ENCODE measurements around the gene CADPS2. TPM values are rescaled to one million over a fixed set of nuclear protein-coding genes. Genes with fewer than 3 reads are reported as not detected.

CADPS2 gene
- total RNA-seq, 1 donor from 2014 or later = 27.8 TPM

DNA sequence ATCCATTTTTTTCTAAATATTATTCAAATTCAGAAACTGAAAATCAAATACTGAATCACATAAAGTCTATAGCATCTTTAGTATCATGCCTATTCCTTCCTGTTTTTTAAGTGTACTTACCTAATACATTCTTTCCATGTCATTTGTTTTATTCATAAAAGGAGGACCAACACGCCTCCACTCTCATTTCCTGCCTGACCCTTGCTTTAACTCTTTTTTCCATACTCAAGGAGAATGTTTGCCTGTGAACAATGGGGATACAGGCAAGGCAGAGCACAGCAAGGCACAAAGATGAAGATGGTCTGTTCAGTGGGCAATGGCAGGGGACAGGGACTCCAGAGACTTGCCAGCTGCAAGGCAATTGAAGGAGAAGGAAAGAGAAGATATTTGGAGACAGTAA, 460.5 kb downstream of the CADPS2 start:
- Mint-ChIP-seq H3K27me3 (ENCODE audit: unreplicated experiment) (no peaks in the 10 kb centered on the region), H3K4me1 (ENCODE audit: unreplicated experiment) (peaks cover 3% of the 10 kb centered on the region), H3K27ac (ENCODE audit: unreplicated experiment) (no peak overlapping the region), H3K9me3 (ENCODE audit: unreplicated experiment) (no peaks in the 10 kb centered on the region), H3K36me3 (ENCODE audit: low read depth, unreplicated experiment) (no peaks in the 10 kb centered on the region), H3K4me3 (ENCODE audit: unreplicated experiment) (no peak overlapping the region)
- DNase-seq (ENCODE audit: low spot score) = no peak
- TF ChIP-seq, protein P1, sequence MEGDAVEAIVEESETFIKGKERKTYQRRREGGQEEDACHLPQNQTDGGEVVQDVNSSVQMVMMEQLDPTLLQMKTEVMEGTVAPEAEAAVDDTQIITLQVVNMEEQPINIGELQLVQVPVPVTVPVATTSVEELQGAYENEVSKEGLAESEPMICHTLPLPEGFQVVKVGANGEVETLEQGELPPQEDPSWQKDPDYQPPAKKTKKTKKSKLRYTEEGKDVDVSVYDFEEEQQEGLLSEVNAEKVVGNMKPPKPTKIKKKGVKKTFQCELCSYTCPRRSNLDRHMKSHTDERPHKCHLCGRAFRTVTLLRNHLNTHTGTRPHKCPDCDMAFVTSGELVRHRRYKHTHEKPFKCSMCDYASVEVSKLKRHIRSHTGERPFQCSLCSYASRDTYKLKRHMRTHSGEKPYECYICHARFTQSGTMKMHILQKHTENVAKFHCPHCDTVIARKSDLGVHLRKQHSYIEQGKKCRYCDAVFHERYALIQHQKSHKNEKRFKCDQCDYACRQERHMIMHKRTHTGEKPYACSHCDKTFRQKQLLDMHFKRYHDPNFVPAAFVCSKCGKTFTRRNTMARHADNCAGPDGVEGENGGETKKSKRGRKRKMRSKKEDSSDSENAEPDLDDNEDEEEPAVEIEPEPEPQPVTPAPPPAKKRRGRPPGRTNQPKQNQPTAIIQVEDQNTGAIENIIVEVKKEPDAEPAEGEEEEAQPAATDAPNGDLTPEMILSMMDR (IDR thresholded peaks at IDR 0.05; ENCODE audit: unreplicated experiment) = no peak

DNA sequence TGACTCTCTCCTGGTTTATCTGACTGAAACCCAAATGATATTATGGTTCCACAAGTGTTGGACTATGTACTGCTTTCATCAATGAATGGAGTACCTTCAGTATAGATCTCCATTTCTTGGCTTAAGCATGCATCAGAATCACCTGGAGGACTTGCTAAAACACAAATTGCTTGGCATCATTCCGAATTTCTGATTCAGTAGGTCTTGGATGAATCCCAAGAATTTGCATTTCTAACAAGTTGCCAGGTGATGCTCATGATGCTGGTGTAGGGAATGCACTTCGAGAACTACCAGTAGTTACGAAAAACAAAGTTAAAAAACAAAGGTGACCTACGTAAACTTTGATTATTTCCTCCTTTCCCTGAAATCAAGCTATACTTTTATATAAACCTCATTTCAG, 462.7 kb downstream of the CADPS2 start:
- Mint-ChIP-seq H3K27ac (ENCODE audit: unreplicated experiment) (no peak overlapping the region), H3K9me3 (ENCODE audit: unreplicated experiment) (no peaks in the 10 kb centered on the region), H3K36me3 (ENCODE audit: low read depth, unreplicated experiment) (no peaks in the 10 kb centered on the region), H3K4me3 (ENCODE audit: unreplicated experiment) (no peak overlapping the region), H3K27me3 (ENCODE audit: unreplicated experiment) (no peaks in the 10 kb centered on the region), H3K4me1 (ENCODE audit: unreplicated experiment) (no peaks in the 10 kb centered on the region)
- TF ChIP-seq, protein P1 (IDR thresholded peaks at IDR 0.05; ENCODE audit: unreplicated experiment) = no peak
- DNase-seq (ENCODE audit: low spot score) = no peak

DNA sequence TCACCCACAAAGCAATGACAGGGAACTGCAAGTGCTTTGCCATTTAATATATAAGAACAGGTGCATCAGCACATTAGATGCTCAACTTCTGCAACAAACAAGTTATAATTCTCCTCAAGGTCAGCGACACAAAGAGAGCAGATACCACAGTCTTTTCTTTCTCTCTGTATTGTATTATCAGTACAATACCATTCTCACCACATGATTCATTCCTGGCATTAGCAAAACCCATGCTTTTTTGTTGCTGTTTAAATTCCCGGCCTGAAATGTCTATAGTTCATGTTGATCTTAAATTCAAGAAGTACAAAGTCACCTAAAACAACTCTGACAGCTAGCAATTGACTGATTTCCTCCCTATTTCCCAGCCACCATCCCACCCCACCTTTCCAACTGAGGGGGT, 469.9 kb downstream of the CADPS2 start:
- Mint-ChIP-seq H3K27me3 (ENCODE audit: unreplicated experiment) (peaks cover 1% of the 10 kb centered on the region), H3K9me3 (ENCODE audit: unreplicated experiment) (no peaks in the 10 kb centered on the region), H3K27ac (ENCODE audit: unreplicated experiment) (no peak overlapping the region), H3K36me3 (ENCODE audit: low read depth, unreplicated experiment) (no peaks in the 10 kb centered on the region), H3K4me3 (ENCODE audit: unreplicated experiment) (no peak overlapping the region), H3K4me1 (ENCODE audit: unreplicated experiment) (no peaks in the 10 kb centered on the region)
- no peak for DNase-seq (ENCODE audit: low spot score)
- TF ChIP-seq, protein P1 (IDR thresholded peaks at IDR 0.05; ENCODE audit: unreplicated experiment) = no peak

DNA sequence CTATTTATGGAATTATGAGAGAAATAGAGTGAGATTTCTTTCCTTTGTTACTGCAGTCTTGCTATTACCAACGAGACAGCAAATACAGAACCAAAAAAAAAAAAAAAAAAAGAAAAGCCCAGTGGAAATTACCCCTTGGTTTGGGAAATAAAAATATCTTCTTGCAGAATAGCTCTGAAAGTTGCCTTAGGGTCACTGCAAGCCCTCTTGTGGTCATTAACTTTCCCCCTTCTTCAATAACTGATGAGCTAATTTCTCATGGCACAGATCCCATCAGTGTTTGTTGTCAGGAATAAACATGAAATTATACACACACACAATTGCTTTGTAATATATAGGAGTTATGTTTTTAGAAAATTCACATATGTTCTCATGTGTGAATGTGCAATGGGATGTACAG, 470.8 kb downstream of the CADPS2 start:
- TF ChIP-seq, protein P1 (IDR thresholded peaks at IDR 0.05; ENCODE audit: unreplicated experiment) = no peak
- no peak overlapping the region for H3K4me3 Mint-ChIP-seq (ENCODE audit: unreplicated experiment)
- peaks cover 1% of the 10 kb centered on the region for H3K27me3 Mint-ChIP-seq (ENCODE audit: unreplicated experiment)
- H3K36me3 Mint-ChIP-seq (ENCODE audit: low read depth, unreplicated experiment) = no peaks in the 10 kb centered on the region
- no peak for DNase-seq (ENCODE audit: low spot score)
- H3K9me3 Mint-ChIP-seq (ENCODE audit: unreplicated experiment) = no peaks in the 10 kb centered on the region
- no peaks in the 10 kb centered on the region for H3K4me1 Mint-ChIP-seq (ENCODE audit: unreplicated experiment)
- H3K27ac Mint-ChIP-seq (ENCODE audit: unreplicated experiment) = no peak overlapping the region

DNA sequence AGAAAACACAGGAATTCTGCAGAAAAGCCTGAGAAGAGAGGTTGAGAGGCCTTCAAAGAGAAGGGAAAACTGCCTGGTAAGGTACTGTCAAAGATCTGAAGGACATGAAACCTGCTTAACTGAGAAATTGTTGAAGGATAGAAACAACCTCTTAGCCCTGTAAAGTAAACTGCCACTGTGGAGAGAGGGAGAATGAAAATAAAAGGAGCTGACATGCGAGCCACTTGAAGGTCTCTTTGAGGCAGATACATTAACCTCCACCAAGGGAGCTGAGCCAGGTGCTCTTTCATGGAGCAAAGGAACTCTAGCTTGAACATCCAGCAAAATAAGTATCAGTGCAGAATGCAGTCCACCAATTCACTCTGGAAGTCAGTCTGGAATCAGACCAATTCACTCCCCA, 472.9 kb downstream of the CADPS2 start:
- H3K27ac Mint-ChIP-seq (ENCODE audit: unreplicated experiment) = no peak overlapping the region
- H3K4me3 Mint-ChIP-seq (ENCODE audit: unreplicated experiment) = no peak overlapping the region
- TF ChIP-seq, protein P1 (IDR thresholded peaks at IDR 0.05; ENCODE audit: unreplicated experiment) = no peak
- no peak for DNase-seq (ENCODE audit: low spot score)
- no peaks in the 10 kb centered on the region for H3K36me3 Mint-ChIP-seq (ENCODE audit: low read depth, unreplicated experiment)
- no peaks in the 10 kb centered on the region for H3K4me1 Mint-ChIP-seq (ENCODE audit: unreplicated experiment)
- no peaks in the 10 kb centered on the region for H3K9me3 Mint-ChIP-seq (ENCODE audit: unreplicated experiment)
- no peaks in the 10 kb centered on the region for H3K27me3 Mint-ChIP-seq (ENCODE audit: unreplicated experiment)
